NCI-H2196 treated with DMSO at 0.1 percent for 48 hours (cell line): ENCODE data around the gene BICDL2.
"Not testable (repeated sequence)": the region's sequence is repeated elsewhere in the genome, so short reads cannot be mapped to it uniquely, and the experiment has no call there.

Experiments used
- DNase-seq: peaks from one replicate; lab custom pipeline; 2025; ENCODE audit not compliant: unreplicated experiment; lab: John Stamatoyannopoulos, UW

BICDL2 gene

GRCh38 chr16:3036726-3037315 lies at the start of gene BICDL2:
BICDL2 (minus strand) TSS chr16:3036944; CDS start chr16:3035496, 1,448 bp downstream.
- DNase-seq, result no peak

GRCh38 chr16:3085868-3086595 lies 49.3 kb upstream of the BICDL2 start:
- no peak for DNase-seq

- no peak for DNase-seq
Observed at GRCh38 chr16:3084969-3085670, 48.4 kb upstream of the BICDL2 start.

GRCh38 chr16:3084491-3084890 lies 47.7 kb upstream of the BICDL2 start:
- DNase-seq, result no peak

GRCh38 chr16:3083408-3083807 lies 46.7 kb upstream of the BICDL2 start:
- not testable (repeated sequence) for DNase-seq

- not testable (repeated sequence) for DNase-seq
Observed at GRCh38 chr16:3081957-3082356, 45.2 kb upstream of the BICDL2 start.

GRCh38 chr16:3080024-3080423 lies 43.3 kb upstream of the BICDL2 start:
- DNase-seq, result no peak

- DNase-seq, result no peak
Observed at GRCh38 chr16:3076577-3076976, 39.8 kb upstream of the BICDL2 start.

- DNase-seq, result not testable (repeated sequence)
Observed at GRCh38 chr16:3075946-3076345, 39.2 kb upstream of the BICDL2 start.

- DNase-seq, result no peak
Observed at GRCh38 chr16:3075523-3075915, 38.8 kb upstream of the BICDL2 start.

- DNase-seq, result no peak
Observed at GRCh38 chr16:3074860-3075522, 38.2 kb upstream of the BICDL2 start.

GRCh38 chr16:3073448-3073847 lies 36.7 kb upstream of the BICDL2 start:
- DNase-seq, result no peak

- not testable (repeated sequence) for DNase-seq
Observed at GRCh38 chr16:3072576-3073263, 36.0 kb upstream of the BICDL2 start.

GRCh38 chr16:3072148-3072547 lies 35.4 kb upstream of the BICDL2 start:
- DNase-seq, result not testable (repeated sequence)

- no peak for DNase-seq
Observed at GRCh38 chr16:3071655-3072054, 34.9 kb upstream of the BICDL2 start.

GRCh38 chr16:3070608-3071111 lies 33.9 kb upstream of the BICDL2 start:
- no peak for DNase-seq

- DNase-seq, result not testable (repeated sequence)
Observed at GRCh38 chr16:3069146-3069545, 32.4 kb upstream of the BICDL2 start.

GRCh38 chr16:3068487-3068886 lies 31.7 kb upstream of the BICDL2 start:
- no peak for DNase-seq

- DNase-seq, result no peak
Observed at GRCh38 chr16:3066440-3066748, 29.6 kb upstream of the BICDL2 start.

- no peak for DNase-seq
Observed at GRCh38 chr16:3065742-3066439, 29.1 kb upstream of the BICDL2 start.
